Gastroesophageal sphincter (tissue), 4 donors: ENCODE results near the gene ZNF511. TPM values are rescaled to one million over a fixed set of nuclear protein-coding genes. Genes with fewer than 3 reads are reported as not detected.

Experiments
- ATAC-seq: fragments of 150-250 bp; one replicate; pipeline ENCODE4 v1.9.1; 2016; ENCODE audit warnings: mild to moderate bottlenecking, moderate library complexity
- H3K27ac ChIP-seq, 4 donors: fragments of 200-600 bp; sonication (generic) in 3 of 4; 1 replicate in 3 of 4; 2 replicates in 1 of 4; pipeline ENCODE4 v1.5.1; 2016 to 2019
- H3K27me3 ChIP-seq: fragments of 200-600 bp; sonication (generic); one replicate; pipeline ENCODE4 v1.5.1; 2019
- H3K36me3 ChIP-seq, 2 donors: fragments of 200-600 bp; sonication (generic); one replicate each; pipeline ENCODE4 v1.5.1; 2019; ENCODE audit warnings: control low read depth in 1 of 2
- H3K4me1 ChIP-seq, 3 donors: fragments of 200-600 bp; sonication (generic); 1 replicate in 2 of 3; 2 replicates in 1 of 3; pipeline ENCODE4 v1.5.1; 2016 to 2019; ENCODE audit warnings: control low read depth in 2 of 3
- H3K4me3 ChIP-seq, 2 donors: fragments of 200-600 bp; sonication (generic); one replicate each; pipeline ENCODE4 v1.5.1; 2019; ENCODE audit warnings: mild to moderate bottlenecking in 1 of 2, moderate library complexity in 1 of 2
- H3K9me3 ChIP-seq, 3 donors: fragments of 200-600 bp; sonication (generic); one replicate each; pipeline ENCODE4 v1.5.1; 2017 to 2019; ENCODE audit warnings: control low read depth in 2 of 3
- EP300 ChIP-seq: sonication (generic); formaldehyde crosslinking; IDR thresholded peaks from one replicate; pipeline ENCODE4 v1.6.1; 2017; ENCODE audit warnings: antibody characterized with exemption, mild to moderate bottlenecking
- POLR2A ChIP-seq, 2 donors: fragments of 450-650 bp; IDR thresholded peaks; one replicate each; pipeline ENCODE4 v1.6.1; 2017; ENCODE audit warnings: antibody characterized with exemption in 2 of 2, mild to moderate bottlenecking in 2 of 2, moderate library complexity in 1 of 2
- POLR2AphosphoS5 ChIP-seq: sonication (generic); formaldehyde crosslinking; IDR thresholded peaks from one replicate; pipeline ENCODE4 v1.6.1; 2017; ENCODE audit warnings: antibody characterized with exemption
- WGBS, 2 donors: methylation state at CpG; one replicate each; pipeline ENCODE4 v1.1.5; 2018; ENCODE audit warnings: low coverage in 1 of 2; 5-methylcytosine and 5-hydroxymethylcytosine counted together
- total RNA-seq, 4 donors: library from RNA; depleted of rRNA; stranded (reverse); fragments of >200 nt; gene quantifications; one replicate each; pipeline ENCODE4 v1.1.0, GENCODE V29; 2016
- TF ChIP-seq, protein P1 (sequence below), 4 experiments: fragments of 200-600 bp in 2 of 4; fragments of 450-650 bp in 2 of 4; sonication (generic) in 1 of 4; IDR thresholded peaks; one replicate each; pipeline ENCODE4 v1.5.1; 2017 to 2019; ENCODE audit warnings: antibody characterized with exemption in 4 of 4, mild to moderate bottlenecking in 2 of 4, moderate library complexity in 2 of 4

ZNF511 gene
- total RNA-seq, 4 donors from 2014 or later, result 15.1 to 42.2 (median 25.4) TPM

DNA sequence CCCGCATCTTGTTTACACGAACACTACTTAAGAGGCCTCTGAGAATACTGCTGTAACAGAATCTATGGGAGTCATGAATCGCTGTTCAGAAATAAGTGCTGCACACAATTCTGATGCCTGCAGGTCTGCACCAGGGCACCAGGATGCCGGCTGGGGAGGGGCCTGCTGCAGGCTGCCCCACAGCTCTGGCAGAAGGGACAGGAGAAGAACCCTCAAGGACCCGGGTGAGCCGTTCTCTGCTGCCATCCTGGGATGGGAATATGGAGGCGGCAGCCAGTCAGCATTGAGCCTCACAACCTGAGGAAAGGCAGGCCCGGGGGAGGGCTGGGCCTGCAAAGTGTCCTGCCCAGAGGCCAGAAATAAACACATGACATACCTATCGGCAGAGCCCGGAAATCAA lies 11.2 kb upstream of the ZNF511 start:
- Histone ChIP-seq H3K36me3 (peaks cover 0 to 100% of the 10 kb centered on the region in 2 donors), H3K4me3 (no peak overlapping the region), H3K27me3 (no peaks in the 10 kb centered on the region), H3K4me1 (no peaks in the 10 kb centered on the region), H3K9me3 (no peaks in the 10 kb centered on the region), H3K27ac (no peak overlapping the region)
- no peak for ATAC-seq
- TF ChIP-seq POLR2AphosphoS5, result no peak
- no peak for TF ChIP-seq POLR2A (IDR thresholded peaks at IDR 0.05)
- no peak for TF ChIP-seq EP300
- TF ChIP-seq, protein P1, sequence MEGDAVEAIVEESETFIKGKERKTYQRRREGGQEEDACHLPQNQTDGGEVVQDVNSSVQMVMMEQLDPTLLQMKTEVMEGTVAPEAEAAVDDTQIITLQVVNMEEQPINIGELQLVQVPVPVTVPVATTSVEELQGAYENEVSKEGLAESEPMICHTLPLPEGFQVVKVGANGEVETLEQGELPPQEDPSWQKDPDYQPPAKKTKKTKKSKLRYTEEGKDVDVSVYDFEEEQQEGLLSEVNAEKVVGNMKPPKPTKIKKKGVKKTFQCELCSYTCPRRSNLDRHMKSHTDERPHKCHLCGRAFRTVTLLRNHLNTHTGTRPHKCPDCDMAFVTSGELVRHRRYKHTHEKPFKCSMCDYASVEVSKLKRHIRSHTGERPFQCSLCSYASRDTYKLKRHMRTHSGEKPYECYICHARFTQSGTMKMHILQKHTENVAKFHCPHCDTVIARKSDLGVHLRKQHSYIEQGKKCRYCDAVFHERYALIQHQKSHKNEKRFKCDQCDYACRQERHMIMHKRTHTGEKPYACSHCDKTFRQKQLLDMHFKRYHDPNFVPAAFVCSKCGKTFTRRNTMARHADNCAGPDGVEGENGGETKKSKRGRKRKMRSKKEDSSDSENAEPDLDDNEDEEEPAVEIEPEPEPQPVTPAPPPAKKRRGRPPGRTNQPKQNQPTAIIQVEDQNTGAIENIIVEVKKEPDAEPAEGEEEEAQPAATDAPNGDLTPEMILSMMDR (IDR thresholded peaks at IDR 0.05), result no peak
- 100% methylated on average over 3 to 5 of the region's 10 CpGs for WGBS, 2 donors

DNA sequence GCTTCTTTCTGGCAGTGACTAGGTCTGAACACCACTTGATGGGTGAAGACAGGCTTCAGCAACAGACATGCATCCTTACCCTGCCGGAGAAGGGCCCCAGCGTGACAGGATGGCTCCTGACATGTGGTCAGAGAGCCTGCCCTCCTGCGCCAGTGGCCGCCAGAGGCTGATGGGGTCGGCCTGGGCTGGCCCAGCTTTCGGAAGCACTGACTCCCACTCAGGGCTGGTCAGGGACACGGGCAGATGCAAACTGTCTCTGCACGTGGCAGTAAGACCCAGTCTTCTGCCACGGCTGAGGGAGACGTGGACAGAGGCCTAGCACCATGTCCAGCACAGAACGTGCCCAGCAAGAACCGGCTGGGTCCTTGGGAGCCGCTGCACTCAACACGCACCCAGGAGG lies 10.2 kb upstream of the ZNF511 start:
- no peaks in the 10 kb centered on the region for H3K9me3 ChIP-seq
- TF ChIP-seq POLR2AphosphoS5 (no peak), POLR2A (IDR thresholded peaks at IDR 0.05) (no peak), EP300 (no peak)
- TF ChIP-seq, protein P1 (IDR thresholded peaks at IDR 0.05), result no peak
- peaks cover 0 to 100% of the 10 kb centered on the region in 2 donors for H3K36me3 ChIP-seq
- no peak for ATAC-seq
- no peak overlapping the region for H3K4me3 ChIP-seq
- H3K4me1 ChIP-seq, result peaks cover 0 to 5% (median 0%) of the 10 kb centered on the region in 3 donors
- H3K27ac ChIP-seq, result no peak overlapping the region
- WGBS, 2 donors, result no CpG with 5 or more reads among the region's 14 CpGs
- no peaks in the 10 kb centered on the region for H3K27me3 ChIP-seq

DNA sequence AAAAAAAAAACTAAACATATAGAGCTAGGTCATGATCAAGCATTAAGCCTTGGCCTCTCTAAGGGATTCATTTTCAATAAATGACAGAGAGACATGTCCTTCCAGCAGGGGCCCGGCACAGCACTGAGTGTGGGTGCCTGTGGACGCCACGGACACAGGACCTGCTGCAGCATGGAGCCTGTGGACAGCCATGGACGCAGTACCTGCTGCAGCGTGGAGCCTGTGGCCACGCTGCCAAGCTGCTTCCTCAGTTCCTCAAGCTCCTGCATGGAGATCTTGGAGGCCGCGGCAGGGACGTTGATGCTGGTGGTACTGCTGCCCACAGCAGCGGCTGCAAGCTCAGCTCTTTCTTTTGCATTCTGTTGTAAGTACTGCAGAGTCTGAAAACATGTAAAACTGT lies 9.5 kb upstream of the ZNF511 start:
- H3K27ac ChIP-seq, result no peak overlapping the region
- ATAC-seq, result no peak
- peaks cover 0 to 94% of the 10 kb centered on the region in 2 donors for H3K36me3 ChIP-seq
- no peaks in the 10 kb centered on the region for H3K9me3 ChIP-seq
- no peaks in the 10 kb centered on the region for H3K27me3 ChIP-seq
- no peak overlapping the region for H3K4me3 ChIP-seq
- 100% methylated on average over 3 of the region's 10 CpGs; no CpG with 5 or more reads in 1 of the 2 donors for WGBS, 2 donors
- peaks cover 0 to 12% (median 0%) of the 10 kb centered on the region in 3 donors for H3K4me1 ChIP-seq
- TF ChIP-seq POLR2AphosphoS5 (no peak), EP300 (no peak), POLR2A (IDR thresholded peaks at IDR 0.05) (no peak)
- TF ChIP-seq, protein P1 (IDR thresholded peaks at IDR 0.05), result no peak

DNA sequence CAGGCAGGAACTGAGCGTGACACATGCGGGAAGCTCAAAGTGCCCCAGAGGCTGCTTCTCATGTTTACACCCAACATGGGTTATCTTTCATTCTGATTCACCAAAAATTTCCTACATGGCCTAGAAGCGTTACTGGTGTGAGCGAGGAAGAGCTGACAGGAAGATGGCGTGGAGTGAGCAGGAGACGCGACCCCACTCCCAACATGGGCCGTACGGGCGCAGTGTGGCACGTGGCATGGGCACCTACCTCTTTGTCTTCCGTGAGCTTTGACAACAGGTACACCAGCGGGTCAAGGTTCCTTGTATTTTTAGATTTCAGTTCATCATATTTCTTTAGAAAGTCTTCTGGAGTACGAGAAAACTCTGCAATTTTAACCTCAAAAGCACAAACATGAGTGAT lies 9.0 kb upstream of the ZNF511 start:
- no peak for ATAC-seq
- H3K27ac ChIP-seq, result no peak overlapping the region
- TF ChIP-seq POLR2AphosphoS5 (no peak), POLR2A (IDR thresholded peaks at IDR 0.05) (no peak), EP300 (no peak)
- TF ChIP-seq, protein P1 (IDR thresholded peaks at IDR 0.05), result no peak
- no peak overlapping the region for H3K4me3 ChIP-seq
- WGBS, 2 donors, result 82 to 95% methylated on average over 6 to 11 of the region's 14 CpGs
- no peaks in the 10 kb centered on the region for H3K9me3 ChIP-seq
- H3K36me3 ChIP-seq, result peaks cover 0 to 89% of the 10 kb centered on the region in 2 donors
- H3K27me3 ChIP-seq, result no peaks in the 10 kb centered on the region
- H3K4me1 ChIP-seq, result peaks cover 0 to 17% (median under 1%) of the 10 kb centered on the region in 3 donors

DNA sequence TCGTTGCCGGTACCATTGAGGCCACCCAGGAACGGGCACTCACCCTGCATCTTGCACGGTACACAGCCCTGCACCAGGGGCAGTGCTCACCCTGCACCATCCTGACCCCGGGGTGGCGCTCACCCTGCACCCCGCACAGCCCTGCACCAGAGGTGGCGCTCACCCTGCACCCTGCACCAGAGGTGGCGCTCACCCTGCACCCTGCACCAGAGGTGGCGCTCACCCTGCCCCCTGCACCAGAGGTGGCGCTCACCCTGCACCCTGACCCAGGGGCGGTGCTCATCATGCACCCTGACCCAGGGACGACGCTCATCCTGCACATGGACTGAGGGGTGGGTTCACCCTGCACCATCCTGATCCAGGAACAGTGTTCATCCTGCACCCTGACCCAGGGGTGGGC lies 6.5 kb upstream of the ZNF511 start:
- H3K27me3 ChIP-seq, result no peaks in the 10 kb centered on the region
- peaks cover 0 to 64% of the 10 kb centered on the region in 2 donors for H3K36me3 ChIP-seq
- H3K4me1 ChIP-seq, result peaks cover 0 to 42% (median 17%) of the 10 kb centered on the region in 3 donors
- no peak for TF ChIP-seq POLR2A (IDR thresholded peaks at IDR 0.05)
- TF ChIP-seq, protein P1 (IDR thresholded peaks at IDR 0.05), result no peak
- no peak for ATAC-seq
- H3K9me3 ChIP-seq, result no peaks in the 10 kb centered on the region
- no peak overlapping the region for H3K4me3 ChIP-seq
- H3K27ac ChIP-seq, result no peak overlapping the region
- WGBS, 2 donors, result no CpG with 5 or more reads among the region's 14 CpGs
